DND-41 (cell line): Measurements from ENCODE around the gene GSDMA.
A peak's percentile ranks its signal among the peaks of the same experiment; 100 is the strongest.

Experiments
- ATAC-seq: fragments of 200-7000 bp; cut with Tn5 transposase; 3 replicates; pipeline ENCODE4 v1.9.1; 2021; ENCODE audit warnings: low read depth; ENCODE audit not compliant: insufficient read depth
- DNase-seq: peaks from one replicate; pipeline ENCODE4 v3.0.0-alpha.2; 2020
- H2AFZ ChIP-seq: 2 replicates; pipeline ENCODE4 v1.6.0; 2012; ENCODE audit warnings: low read depth, low read length
- H3K27ac ChIP-seq: 2 replicates; pipeline ENCODE4 v1.5.1; 2012; ENCODE audit warnings: low read length, inconsistent platforms
- H3K27me3 ChIP-seq: fragments of 200-600 bp; sonication (generic); 2 replicates; pipeline ENCODE4 v1.6.0; 2012; ENCODE audit warnings: low read length, mild to moderate bottlenecking, inconsistent platforms; ENCODE audit not compliant: insufficient read depth, poor library complexity
- H3K36me3 ChIP-seq: 2 replicates; pipeline ENCODE4 v1.5.1; 2012; ENCODE audit warnings: low read length, inconsistent platforms; ENCODE audit not compliant: insufficient read depth
- H3K4me1 ChIP-seq: 2 replicates; pipeline ENCODE4 v1.5.1; 2012; ENCODE audit warnings: mild to moderate bottlenecking, low read length; ENCODE audit not compliant: insufficient read depth
- H3K4me2 ChIP-seq: 2 replicates; pipeline ENCODE4 v1.6.0; 2012; ENCODE audit warnings: mild to moderate bottlenecking, moderate library complexity, low read length, inconsistent platforms; ENCODE audit not compliant: insufficient read depth
- H3K4me3 ChIP-seq, 2 experiments: fragments of 200-600 bp in 1 of 2; shearing (Covaris generic) in 1 of 2; 2 replicates each; pipeline ENCODE4 v1.5.1; 2012 to 2016; ENCODE audit warnings: inconsistent platforms in 2 of 2, low read length in 2 of 2, mild to moderate bottlenecking in 2 of 2, low read depth in 1 of 2, moderate library complexity in 1 of 2
- H3K79me2 ChIP-seq: 2 replicates; pipeline ENCODE4 v1.6.0; 2012; ENCODE audit warnings: low read length, inconsistent platforms; ENCODE audit not compliant: insufficient read depth
- H3K9ac ChIP-seq: 2 replicates; pipeline ENCODE4 v1.6.0; 2012; ENCODE audit warnings: low read depth, mild to moderate bottlenecking, inconsistent platforms, low read length, moderate library complexity
- H3K9me3 ChIP-seq: 2 replicates; pipeline ENCODE4 v1.5.1; 2012; ENCODE audit warnings: low read length, moderate library complexity, mild to moderate bottlenecking, inconsistent platforms; ENCODE audit not compliant: insufficient read depth, severe bottlenecking
- H4K20me1 ChIP-seq: 2 replicates; pipeline ENCODE4 v1.6.0; 2012; ENCODE audit warnings: low read length; ENCODE audit not compliant: insufficient read depth
- EZH2 ChIP-seq: IDR thresholded peaks from 3 replicates; pipeline ENCODE4 v1.6.1; 2012; ENCODE audit warnings: borderline replicate concordance, low read depth, mild to moderate bottlenecking, moderate library complexity, low read length, inconsistent platforms; ENCODE audit not compliant: severe bottlenecking
- TF ChIP-seq, protein P1 (sequence below): IDR thresholded peaks from 2 replicates; pipeline ENCODE4 v1.5.1; 2012; ENCODE audit warnings: borderline replicate concordance, low read length, moderate library complexity, mild to moderate bottlenecking; ENCODE audit not compliant: poor library complexity, severe bottlenecking; ENCODE audit errors: extremely low read depth

Gene GSDMA

DNA sequence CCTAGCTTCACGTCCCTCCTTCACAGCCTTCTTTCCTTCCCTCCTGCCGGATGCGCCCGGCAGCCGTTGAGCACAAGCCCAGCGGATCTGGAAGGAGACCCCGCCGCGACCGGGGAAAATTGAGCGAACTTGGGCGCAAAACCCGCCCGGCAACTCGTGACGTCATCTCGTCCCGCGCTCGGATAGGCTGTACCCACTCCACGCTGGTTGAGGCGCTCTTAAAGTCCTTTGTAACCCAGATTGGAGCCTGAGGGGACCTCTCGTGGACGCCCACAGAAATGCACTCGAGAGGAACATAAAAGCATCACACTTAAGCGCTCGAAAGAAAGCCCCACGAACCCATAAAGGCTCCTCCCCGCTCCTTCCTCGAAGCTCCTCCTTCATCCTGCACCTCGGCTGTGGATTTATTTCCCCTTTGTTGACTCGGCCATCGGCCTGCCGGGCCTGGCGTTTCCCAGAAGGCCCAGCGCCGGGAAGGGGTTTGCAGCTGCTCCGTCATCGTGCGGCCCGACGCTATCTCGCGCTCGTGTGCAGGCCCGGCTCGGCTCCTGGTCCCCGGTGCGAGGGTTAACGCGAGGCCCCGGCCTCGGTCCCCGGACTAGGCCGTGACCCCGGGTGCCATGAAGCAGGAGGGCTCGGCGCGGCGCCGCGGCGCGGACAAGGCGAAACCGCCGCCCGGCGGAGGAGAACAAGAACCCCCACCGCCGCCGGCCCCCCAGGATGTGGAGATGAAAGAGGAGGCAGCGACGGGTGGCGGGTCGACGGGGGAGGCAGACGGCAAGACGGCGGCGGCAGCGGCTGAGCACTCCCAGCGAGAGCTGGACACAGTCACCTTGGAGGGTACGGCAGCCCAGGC lies 17.8 kb downstream of the GSDMA start, which contains the start of gene PSMD3:
Gene PSMD3, plus strand, starts transcription at position 457 of the 856 bp plus-strand sequence. Its CDS starts 164 bp downstream, at position 621.
- peaks cover 42% of the 10 kb centered on the region for H3K4me1 ChIP-seq
- peak within 1 kb of the TSS; percentile 93 for H3K4me2 ChIP-seq
- H2AFZ ChIP-seq, result peak within 1 kb of the TSS; percentile 94
- peak within 1 kb of the TSS; percentile 64 to 87 for H3K4me3 ChIP-seq
- ATAC-seq (peak; percentile 90), DNase-seq (peak; percentile 99)
- peaks cover 44% of the 10 kb centered on the region for H3K79me2 ChIP-seq
- TF ChIP-seq EZH2, result no peak
- TF ChIP-seq, protein P1, sequence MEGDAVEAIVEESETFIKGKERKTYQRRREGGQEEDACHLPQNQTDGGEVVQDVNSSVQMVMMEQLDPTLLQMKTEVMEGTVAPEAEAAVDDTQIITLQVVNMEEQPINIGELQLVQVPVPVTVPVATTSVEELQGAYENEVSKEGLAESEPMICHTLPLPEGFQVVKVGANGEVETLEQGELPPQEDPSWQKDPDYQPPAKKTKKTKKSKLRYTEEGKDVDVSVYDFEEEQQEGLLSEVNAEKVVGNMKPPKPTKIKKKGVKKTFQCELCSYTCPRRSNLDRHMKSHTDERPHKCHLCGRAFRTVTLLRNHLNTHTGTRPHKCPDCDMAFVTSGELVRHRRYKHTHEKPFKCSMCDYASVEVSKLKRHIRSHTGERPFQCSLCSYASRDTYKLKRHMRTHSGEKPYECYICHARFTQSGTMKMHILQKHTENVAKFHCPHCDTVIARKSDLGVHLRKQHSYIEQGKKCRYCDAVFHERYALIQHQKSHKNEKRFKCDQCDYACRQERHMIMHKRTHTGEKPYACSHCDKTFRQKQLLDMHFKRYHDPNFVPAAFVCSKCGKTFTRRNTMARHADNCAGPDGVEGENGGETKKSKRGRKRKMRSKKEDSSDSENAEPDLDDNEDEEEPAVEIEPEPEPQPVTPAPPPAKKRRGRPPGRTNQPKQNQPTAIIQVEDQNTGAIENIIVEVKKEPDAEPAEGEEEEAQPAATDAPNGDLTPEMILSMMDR, result peak; percentile 93
- peak within 1 kb of the TSS; percentile 83 for H3K9ac ChIP-seq
- no peaks in the 10 kb centered on the region for H3K27me3 ChIP-seq
- H3K9me3 ChIP-seq, result no peaks in the 10 kb centered on the region
- H3K36me3 ChIP-seq, result peaks cover 21% of the 10 kb centered on the region
- H4K20me1 ChIP-seq, result peaks cover 21% of the 10 kb centered on the region
- H3K27ac ChIP-seq, result peak within 1 kb of the TSS; percentile 83

DNA sequence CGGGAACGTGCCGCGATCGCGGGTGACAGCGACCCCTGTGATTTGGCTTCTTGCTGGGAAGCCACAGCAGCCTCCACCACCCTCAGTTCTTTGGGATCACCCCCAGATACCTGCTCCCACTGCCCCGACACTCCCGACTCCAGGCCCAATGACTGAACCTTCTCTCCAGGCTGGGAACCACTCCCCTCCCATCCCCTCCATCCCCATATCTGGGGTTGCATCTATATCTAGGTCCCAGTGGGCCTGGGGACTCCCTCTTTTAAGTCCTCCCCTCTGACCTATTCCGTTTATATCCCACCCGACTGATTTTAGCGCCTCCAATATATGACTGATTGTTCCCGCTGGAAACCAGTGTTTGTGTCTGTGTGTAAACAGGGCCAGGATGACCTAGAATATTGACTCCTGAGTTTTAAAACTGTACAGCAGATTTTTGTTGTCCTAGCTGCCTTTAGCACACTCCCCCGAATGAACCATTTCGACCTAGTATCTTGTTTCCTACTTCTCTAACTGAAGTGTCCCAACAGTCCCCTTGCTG lies 18.5 kb downstream of the GSDMA start:
- Histone ChIP-seq H3K4me2 (peak overlapping the region; percentile 93), H3K4me1 (peaks cover 42% of the 10 kb centered on the region), H3K9ac (peak overlapping the region; percentile 83), H3K27me3 (no peaks in the 10 kb centered on the region), H4K20me1 (peaks cover 21% of the 10 kb centered on the region), H3K79me2 (peaks cover 44% of the 10 kb centered on the region), H3K36me3 (peaks cover 28% of the 10 kb centered on the region), H3K27ac (peak overlapping the region; percentile 80), H3K4me3 (peak overlapping the region; percentile 64 to 87), H3K9me3 (no peaks in the 10 kb centered on the region), H2AFZ (peak overlapping the region; percentile 62)
- no peak for TF ChIP-seq EZH2
- TF ChIP-seq, protein P1, result peak; percentile 23
- ATAC-seq (no peak), DNase-seq (no peak)

DNA sequence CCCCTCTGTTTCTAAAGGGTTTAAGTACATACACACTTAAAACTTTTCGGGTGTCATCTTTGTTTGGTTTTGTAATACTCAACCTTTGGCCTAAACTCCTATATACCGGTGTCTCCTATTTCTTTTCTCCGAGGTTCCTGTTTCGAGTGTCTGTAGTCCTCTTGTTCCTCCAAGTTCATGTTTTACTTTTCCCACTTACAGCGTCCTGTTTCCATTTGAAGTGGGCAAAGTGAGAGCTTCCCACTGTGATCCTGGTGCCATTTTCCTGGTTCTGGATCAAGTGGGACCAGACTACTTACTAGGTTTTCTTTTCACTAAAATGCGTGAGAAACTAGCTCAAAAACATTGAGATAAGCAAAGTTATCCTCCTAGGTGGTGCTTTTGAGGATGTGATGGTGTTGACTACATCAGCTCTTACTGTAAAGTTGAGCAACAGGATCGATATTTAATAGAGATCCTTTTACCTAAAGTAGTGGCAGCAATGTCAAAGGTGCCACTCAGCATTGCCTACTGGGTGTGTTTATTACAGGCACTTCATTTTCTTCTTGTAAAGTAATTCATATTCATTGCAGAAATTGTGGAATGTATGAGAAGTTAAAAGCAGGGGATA lies 19.1 kb downstream of the GSDMA start:
- peak overlapping the region; percentile 64 to 87 for H3K4me3 ChIP-seq
- peaks cover 34% of the 10 kb centered on the region for H3K36me3 ChIP-seq
- no peaks in the 10 kb centered on the region for H3K27me3 ChIP-seq
- peaks cover 42% of the 10 kb centered on the region for H3K4me1 ChIP-seq
- H3K27ac ChIP-seq, result peak overlapping the region; percentile 80
- no peak overlapping the region for H2AFZ ChIP-seq
- TF ChIP-seq EZH2, result no peak
- TF ChIP-seq, protein P1, result no peak
- peak overlapping the region; percentile 83 for H3K9ac ChIP-seq
- peaks cover 44% of the 10 kb centered on the region for H3K79me2 ChIP-seq
- H3K9me3 ChIP-seq, result no peaks in the 10 kb centered on the region
- ATAC-seq (no peak), DNase-seq (no peak)
- peaks cover 25% of the 10 kb centered on the region for H4K20me1 ChIP-seq
- peak overlapping the region; percentile 93 for H3K4me2 ChIP-seq
